ENCODE measurements around the gene ZNF827. TPM values are rescaled to one million over a fixed set of nuclear protein-coding genes. Genes with fewer than 3 reads are reported as not detected.

Gene ZNF827
- total RNA-seq, 1 experiment from 2014 or later = 6.3 TPM

- intact Hi-C loops (cut with micrococcal nuclease; ENCODE audit: unreplicated experiment) (no loop called here), in situ Hi-C loops (cut with HindIII; ENCODE audit: low pct_unique_long_range_greater_than_20kb, low sequenced_read_pairs) (no loop called here)
- DNase-seq (ENCODE audit: low read depth, low spot score) (no peak), ATAC-seq (no peak)
- no peak overlapping the region for H3K4me3 ChIP-seq (ENCODE audit: low read depth in 2 of 2, low read length in 2 of 2)
- ChIA-PET POLR2A (no interaction called here), CTCF (no interaction called here)
- H3K9me3 ChIP-seq (ENCODE audit: control insufficient read depth, insufficient read depth, low read depth, low read length) = no peaks in the 10 kb centered on the region
- no peak overlapping the region for H3K27ac ChIP-seq (ENCODE audit: low read length)
- no peaks in the 10 kb centered on the region for H3K4me1 ChIP-seq (ENCODE audit: control insufficient read depth, insufficient read depth, low read length)
- BruUV-seq (replicated peaks) = no TSS peak
- no peaks in the 10 kb centered on the region for H3K27me3 ChIP-seq (ENCODE audit: control insufficient read depth, insufficient read depth, low read length)
- no peaks in the 10 kb centered on the region for H3K36me3 ChIP-seq (ENCODE audit: control insufficient read depth, insufficient read depth, low read length)
- no peak for TF ChIP-seq TCF7L2 (IDR thresholded peaks at IDR 0.05; ENCODE audit: low read depth, low read length)
- no peak for TF ChIP-seq REST (IDR thresholded peaks at IDR 0.05; ENCODE audit: insufficient read depth in 1 of 2, low read depth in 2 of 2, low read length in 1 of 2)
- no peak for TF ChIP-seq POLR2AphosphoS5 (IDR thresholded peaks at IDR 0.05; ENCODE audit: low read depth, low read length)
- no peak for TF ChIP-seq CTCF (IDR thresholded peaks at IDR 0.05)
- TF ChIP-seq SIN3A (IDR thresholded peaks at IDR 0.05; ENCODE audit: borderline replicate concordance, insufficient read depth, low read depth, low read length) = no peak
Measured at GRCh38 chr4:145883101-145883694, 55.4 kb downstream of the ZNF827 start.

- ChIA-PET CTCF (no interaction called here), POLR2A (no interaction called here)
- ATAC-seq = no peak
- Histone ChIP-seq H3K36me3 (ENCODE audit: control insufficient read depth, insufficient read depth, low read length) (no peaks in the 10 kb centered on the region), H3K27me3 (ENCODE audit: control insufficient read depth, insufficient read depth, low read length) (no peaks in the 10 kb centered on the region), H3K4me3 (ENCODE audit: low read depth in 2 of 2, low read length in 2 of 2) (no peak overlapping the region), H3K9me3 (ENCODE audit: control insufficient read depth, insufficient read depth, low read depth, low read length) (no peaks in the 10 kb centered on the region), H3K4me1 (ENCODE audit: control insufficient read depth, insufficient read depth, low read length) (no peaks in the 10 kb centered on the region), H3K27ac (ENCODE audit: low read length) (no peak overlapping the region)
- no peak for DNase-seq (ENCODE audit: low read depth, low spot score)
- BruUV-seq (replicated peaks) = no TSS peak
- intact Hi-C loops (cut with micrococcal nuclease; ENCODE audit: unreplicated experiment) = no loop called here
- no peak for TF ChIP-seq POLR2AphosphoS5 (IDR thresholded peaks at IDR 0.05; ENCODE audit: low read depth, low read length)
- in situ Hi-C loops (cut with HindIII; ENCODE audit: low pct_unique_long_range_greater_than_20kb, low sequenced_read_pairs) = no loop called here
Measured at GRCh38 chr4:145882604-145883003, 56.0 kb downstream of the ZNF827 start.

- DNase-seq (ENCODE audit: low read depth, low spot score) (no peak), ATAC-seq (no peak)
- ChIA-PET CTCF (no interaction called here), POLR2A (no interaction called here)
- no peak overlapping the region for H3K27ac ChIP-seq (ENCODE audit: low read length)
- no peaks in the 10 kb centered on the region for H3K4me1 ChIP-seq (ENCODE audit: control insufficient read depth, insufficient read depth, low read length)
- intact Hi-C loops (cut with micrococcal nuclease; ENCODE audit: unreplicated experiment) (no loop called here), in situ Hi-C loops (cut with HindIII; ENCODE audit: low pct_unique_long_range_greater_than_20kb, low sequenced_read_pairs) (no loop called here)
- no peak overlapping the region for H3K4me3 ChIP-seq (ENCODE audit: low read depth in 2 of 2, low read length in 2 of 2)
- no peaks in the 10 kb centered on the region for H3K9me3 ChIP-seq (ENCODE audit: control insufficient read depth, insufficient read depth, low read depth, low read length)
- H3K27me3 ChIP-seq (ENCODE audit: control insufficient read depth, insufficient read depth, low read length) = no peaks in the 10 kb centered on the region
- BruUV-seq (replicated peaks) = no TSS peak
- H3K36me3 ChIP-seq (ENCODE audit: control insufficient read depth, insufficient read depth, low read length) = no peaks in the 10 kb centered on the region
- TF ChIP-seq SIN3A (IDR thresholded peaks at IDR 0.05; ENCODE audit: borderline replicate concordance, insufficient read depth, low read depth, low read length) (no peak), REST (IDR thresholded peaks at IDR 0.05; ENCODE audit: insufficient read depth in 1 of 2, low read depth in 2 of 2, low read length in 1 of 2) (no peak), POLR2AphosphoS5 (IDR thresholded peaks at IDR 0.05; ENCODE audit: low read depth, low read length) (no peak), CTCF (IDR thresholded peaks at IDR 0.05) (no peak), TCF7L2 (IDR thresholded peaks at IDR 0.05; ENCODE audit: low read depth, low read length) (no peak)
Measured at GRCh38 chr4:145881989-145882388, 56.6 kb downstream of the ZNF827 start.
